NCI-H2196 (cell line): ENCODE results near the gene ALOX5.
"Not testable (repeated sequence)": the region's sequence is repeated elsewhere in the genome, so short reads cannot be mapped to it uniquely, and the experiment has no call there.

Experiments used
- DNase-seq: peaks from one replicate; lab custom pipeline; 2025; ENCODE audit not compliant: unreplicated experiment; lab: John Stamatoyannopoulos, UW

Gene ALOX5

GRCh38 chr10:45461034-45461433 lies 87.0 kb downstream of the ALOX5 start:
- no peak for DNase-seq

GRCh38 chr10:45463244-45464116 lies 89.5 kb downstream of the ALOX5 start:
- no peak for DNase-seq

DNA sequence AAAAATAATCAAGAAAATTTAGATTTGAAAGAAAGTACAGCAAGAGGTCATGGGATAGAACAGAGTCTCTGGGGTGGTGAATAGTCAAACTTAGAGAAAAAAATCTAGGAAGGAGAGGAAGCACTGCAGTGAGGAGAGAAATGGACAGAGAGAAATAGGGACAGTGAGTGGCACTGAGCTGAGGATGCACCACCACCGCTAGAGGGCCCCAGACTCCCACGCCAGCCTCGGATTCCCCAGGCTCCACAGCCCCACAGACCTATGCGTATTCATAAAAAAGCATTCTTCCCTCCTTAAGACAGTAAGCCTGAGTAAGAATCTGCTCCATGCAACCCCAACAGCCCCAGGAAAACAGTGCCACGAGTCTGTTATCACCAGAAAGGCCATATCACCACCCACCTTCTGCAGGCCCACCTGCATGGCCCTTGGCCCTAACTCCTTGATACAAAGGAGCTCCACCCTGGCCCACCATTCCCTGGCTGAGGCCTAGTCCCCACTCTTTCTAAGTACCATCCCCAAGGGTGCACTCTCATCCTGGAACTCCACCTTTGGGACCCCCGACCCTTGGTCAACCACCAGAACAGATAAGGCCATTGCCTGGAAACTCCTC lies 91.0 kb downstream of the ALOX5 start:
- peak; percentile 29 for DNase-seq

DNA sequence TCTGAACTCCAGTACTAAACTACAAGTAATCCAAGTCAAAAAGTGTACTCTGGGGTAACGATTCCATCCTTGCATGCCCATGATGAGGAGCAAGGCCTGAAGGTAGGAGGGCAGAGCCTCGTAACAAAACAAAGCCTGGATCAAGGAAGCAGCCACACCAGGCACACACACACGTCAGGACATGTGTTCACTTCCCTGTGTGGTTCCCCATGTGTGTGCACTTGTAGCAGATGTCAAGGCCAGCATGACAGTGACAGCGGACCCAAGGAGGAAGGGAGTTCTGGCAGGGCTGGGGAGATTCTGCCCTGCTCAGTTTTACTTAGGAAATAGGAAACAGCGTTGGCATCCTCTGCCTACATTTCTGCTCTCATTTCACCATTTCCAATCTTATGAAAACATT lies 92.8 kb downstream of the ALOX5 start:
- no peak for DNase-seq

- no peak for DNase-seq
These were observed 94.1 kb downstream of the ALOX5 start for GRCh38 chr10:45468079-45468478.

DNA sequence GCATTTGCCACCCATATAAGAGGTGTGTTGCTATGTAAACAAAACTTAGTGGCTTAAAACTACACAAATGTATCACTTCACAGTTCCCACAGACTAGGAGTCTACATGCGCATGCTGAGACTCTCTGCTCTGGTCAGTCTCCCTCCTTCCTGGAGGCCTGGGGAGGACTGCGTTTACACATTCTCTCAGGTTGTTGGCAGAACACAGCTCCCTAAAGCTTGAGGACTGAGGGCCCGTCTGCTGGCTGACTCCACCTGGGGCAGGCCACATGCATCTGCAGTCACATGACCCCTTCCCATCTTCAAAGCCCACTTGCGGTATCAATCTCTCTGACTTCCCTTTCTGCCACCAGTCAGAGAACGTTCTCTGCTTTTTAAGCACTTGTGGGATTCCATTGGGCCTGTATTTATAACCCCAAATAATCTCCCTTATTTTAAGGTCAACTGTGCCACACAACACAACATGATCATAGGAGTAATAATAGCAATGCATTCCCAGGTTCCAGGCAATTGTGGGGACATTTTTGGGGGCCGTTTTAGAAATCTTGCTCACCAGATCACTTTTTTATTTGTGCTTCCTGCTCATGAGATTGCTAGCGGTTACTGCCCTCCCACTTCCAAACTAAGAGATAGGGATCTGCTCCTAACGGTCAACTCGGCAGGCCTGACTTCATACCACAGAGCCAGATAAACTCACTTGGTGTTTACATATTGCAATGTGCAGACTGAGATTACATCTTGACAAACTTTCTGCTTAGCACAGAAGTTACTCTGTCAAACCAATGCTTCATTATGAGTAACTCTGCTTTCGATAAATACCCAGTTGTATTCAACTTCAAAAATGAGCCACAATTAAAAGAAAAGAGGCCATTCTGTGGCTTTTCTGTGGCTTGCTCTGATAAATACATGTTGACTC lies 96.3 kb downstream of the ALOX5 start:
- DNase-seq, result no peak

DNA sequence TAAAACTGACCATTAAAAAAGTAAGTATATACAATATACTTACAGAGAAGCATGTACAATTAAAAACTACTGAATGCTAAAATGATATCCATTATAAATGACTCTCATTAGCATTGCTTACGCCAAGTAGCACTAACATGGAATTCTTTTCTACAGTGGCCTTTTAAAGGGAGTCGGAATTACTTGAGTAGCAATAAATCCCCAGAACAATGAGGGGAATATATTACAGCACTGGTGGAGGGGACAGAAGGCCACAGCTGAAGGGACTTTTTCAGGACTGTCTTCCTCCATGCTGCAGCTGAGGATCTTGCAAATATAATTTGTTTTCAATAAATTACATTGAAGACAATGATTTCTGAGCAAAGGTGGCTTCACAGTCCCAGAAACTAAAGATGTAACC lies 97.0 kb downstream of the ALOX5 start:
- DNase-seq, result no peak

DNA sequence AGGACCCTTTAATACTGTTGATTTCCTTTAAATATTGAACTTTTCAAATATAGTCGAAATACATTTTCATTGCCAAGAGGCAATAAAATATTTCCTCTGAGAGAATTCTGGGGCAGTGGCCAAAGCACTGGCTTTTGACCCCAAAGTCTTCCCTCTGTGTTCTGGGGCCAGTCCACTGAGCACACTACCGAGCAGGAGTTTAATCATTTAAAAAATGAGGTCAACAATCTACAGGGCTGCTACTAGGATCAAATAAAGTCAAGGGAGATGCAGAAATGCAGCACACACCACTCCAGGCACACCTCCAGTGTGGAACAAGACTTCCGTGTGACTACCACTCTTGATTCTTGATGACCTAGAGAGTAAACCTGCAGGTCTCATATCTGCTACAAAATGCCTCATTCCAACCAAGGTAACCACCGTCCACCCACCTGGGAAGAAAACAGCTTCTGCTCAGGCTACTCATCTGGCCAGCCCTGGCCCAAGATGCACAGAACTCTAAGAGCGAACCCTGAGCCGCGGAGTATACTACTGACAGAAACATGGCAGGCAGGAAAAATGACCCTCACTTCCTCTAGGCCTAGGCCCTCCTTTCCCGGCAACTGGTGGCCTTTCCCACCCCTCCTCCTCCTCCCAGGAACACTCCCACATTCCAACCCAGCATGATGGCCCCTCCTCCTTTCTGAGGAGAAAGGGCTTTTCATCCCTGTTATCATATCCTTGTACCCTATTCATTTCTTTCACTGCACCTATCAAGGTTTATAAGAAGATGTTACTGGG lies 97.7 kb downstream of the ALOX5 start:
- no peak for DNase-seq

GRCh38 chr10:45473126-45473525 lies 99.1 kb downstream of the ALOX5 start:
- DNase-seq, result no peak

- no peak for DNase-seq
These were observed 102.5 kb downstream of the ALOX5 start for GRCh38 chr10:45476559-45476958.

DNA sequence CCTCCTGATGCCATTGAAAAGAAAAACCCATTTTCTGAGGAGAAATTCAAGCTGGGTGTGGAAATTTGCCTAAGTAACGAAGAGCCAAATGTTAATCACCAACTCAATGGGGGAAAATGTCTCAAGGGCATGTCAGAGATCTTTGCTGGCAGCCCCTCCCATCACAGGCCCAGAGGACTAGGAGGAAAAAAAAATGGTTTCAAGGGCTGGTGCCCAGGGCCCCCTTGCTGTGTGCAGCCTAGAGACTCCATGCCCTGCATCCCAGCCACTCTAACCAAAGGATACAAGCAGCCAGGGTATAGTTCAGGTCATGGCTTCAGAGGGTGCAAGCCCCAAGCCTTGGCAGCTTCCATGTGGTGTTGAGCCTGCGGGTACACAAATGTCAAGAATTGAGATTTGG lies 106.3 kb downstream of the ALOX5 start:
- DNase-seq, result no peak

- DNase-seq, result not testable (repeated sequence)
These were observed 107.1 kb downstream of the ALOX5 start for GRCh38 chr10:45481100-45481499.

DNA sequence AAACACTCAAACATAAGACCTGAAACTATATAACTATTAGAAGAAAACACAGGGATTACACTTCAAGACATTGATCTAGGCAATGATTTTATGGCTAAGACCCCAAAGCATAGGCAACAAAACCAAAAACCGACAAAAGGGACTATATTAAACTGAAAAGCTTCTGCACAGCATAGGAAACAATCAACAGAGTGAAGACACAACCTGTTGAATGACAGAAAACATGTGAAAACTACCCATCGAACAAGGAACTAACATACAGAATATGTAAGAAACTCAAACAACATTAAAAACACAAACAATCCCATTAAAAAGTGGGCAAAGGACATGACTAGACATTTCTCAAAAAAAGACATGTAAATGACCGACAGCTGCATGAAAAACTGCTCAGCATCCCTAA lies 109.0 kb downstream of the ALOX5 start:
- DNase-seq, result no peak

DNA sequence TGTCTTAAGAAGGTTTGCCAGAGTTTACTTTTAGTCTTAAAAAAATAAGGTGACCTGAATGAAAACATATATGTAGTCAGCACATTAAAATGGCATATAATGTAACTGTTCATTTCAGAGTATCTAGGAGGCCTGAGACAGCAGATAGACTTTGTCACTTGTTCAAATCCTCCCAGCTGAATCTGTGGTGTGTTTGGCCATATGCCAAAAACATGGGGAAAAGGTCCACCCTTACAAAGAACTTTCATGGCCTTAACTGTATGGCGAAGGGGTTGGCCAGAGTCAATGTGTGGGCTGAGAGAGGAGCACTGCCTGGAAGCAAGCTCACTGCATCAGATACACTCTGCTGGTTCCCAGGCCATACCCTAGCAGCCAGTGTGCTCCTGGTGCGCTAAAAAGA lies 113.7 kb downstream of the ALOX5 start:
- no peak for DNase-seq

DNA sequence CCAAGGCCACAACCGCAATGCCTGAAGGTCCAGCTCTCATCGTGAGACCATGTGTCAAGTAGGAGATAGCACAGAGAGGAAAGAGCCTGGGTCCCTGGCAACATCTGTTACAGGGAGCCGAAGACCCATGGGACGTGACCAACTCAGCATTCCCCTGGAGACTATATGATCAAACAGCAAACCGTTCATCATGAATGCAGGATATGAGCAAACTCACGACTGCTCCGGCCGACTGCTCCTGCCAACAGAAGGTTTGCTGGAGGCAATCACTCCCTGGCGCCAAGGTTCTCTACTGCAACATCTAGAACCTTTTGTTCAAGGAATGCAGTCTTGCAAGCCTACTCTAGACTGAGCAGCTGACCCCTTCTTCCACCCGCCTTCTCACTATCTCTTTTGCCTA lies 114.3 kb downstream of the ALOX5 start:
- no peak for DNase-seq

DNA sequence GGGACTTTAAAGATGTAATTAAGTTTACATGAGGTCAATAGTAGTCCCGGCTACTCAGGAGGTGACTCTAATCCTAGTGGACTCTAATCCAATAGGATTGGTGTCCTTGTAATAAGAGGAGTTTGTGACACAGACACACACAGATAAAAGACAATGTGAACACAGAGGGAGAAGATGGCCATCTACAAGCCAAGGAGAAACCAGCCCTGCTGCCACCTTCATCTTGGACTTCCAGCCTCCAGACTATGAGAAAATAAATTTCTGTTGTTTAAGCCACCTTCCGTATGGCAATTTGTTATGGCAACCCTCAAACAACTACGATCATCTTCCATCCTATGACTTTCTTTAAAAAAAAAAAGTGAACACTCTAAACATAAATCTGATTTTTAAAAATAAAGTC lies 116.3 kb downstream of the ALOX5 start:
- no peak for DNase-seq

GRCh38 chr10:45491061-45491460 lies 117.0 kb downstream of the ALOX5 start:
- DNase-seq, result no peak
